Stimulated activated naive CD8-positive, alpha-beta T cell treated with anti-CD3 and anti-CD28 coated beads, Interleukin-15, amount 100 ng/mL, for 72 hours (primary cell): ENCODE measurements around the gene HCN2.

Experiments
- ATAC-seq: fragments of 150-1000 bp; cut with Tn5 transposase; 2 replicates; pipeline ENCODE4 v1.10.0; 2021; ENCODE audit warnings: mild to moderate bottlenecking, moderate library complexity
- DNase-seq, 2 donors: peaks; one replicate each; pipeline ENCODE4 v3.0.0; 2021 to 2022
- H3K27ac Mint-ChIP-seq, 2 donors: one replicate each; pipeline ENCODE4 v1.8.0; 2022; ENCODE audit warnings: mild to moderate bottlenecking in 2 of 2, mixed read lengths in 2 of 2, moderate library complexity in 2 of 2
- H3K27me3 Mint-ChIP-seq: one replicate; pipeline ENCODE4 v1.8.0; 2022; ENCODE audit warnings: mixed read lengths
- H3K4me1 Mint-ChIP-seq: one replicate; pipeline ENCODE4 v1.8.0; 2022; ENCODE audit warnings: mild to moderate bottlenecking, mixed read lengths
- H3K4me3 Mint-ChIP-seq, 2 donors: one replicate each; pipeline ENCODE4 v1.8.0; 2022; ENCODE audit warnings: mild to moderate bottlenecking in 2 of 2, mixed read lengths in 2 of 2, moderate library complexity in 1 of 2
- H3K9me3 Mint-ChIP-seq, 2 donors: one replicate each; pipeline ENCODE4 v1.8.0; 2022; ENCODE audit warnings: mixed read lengths in 2 of 2

The HCN2 gene

DNA sequence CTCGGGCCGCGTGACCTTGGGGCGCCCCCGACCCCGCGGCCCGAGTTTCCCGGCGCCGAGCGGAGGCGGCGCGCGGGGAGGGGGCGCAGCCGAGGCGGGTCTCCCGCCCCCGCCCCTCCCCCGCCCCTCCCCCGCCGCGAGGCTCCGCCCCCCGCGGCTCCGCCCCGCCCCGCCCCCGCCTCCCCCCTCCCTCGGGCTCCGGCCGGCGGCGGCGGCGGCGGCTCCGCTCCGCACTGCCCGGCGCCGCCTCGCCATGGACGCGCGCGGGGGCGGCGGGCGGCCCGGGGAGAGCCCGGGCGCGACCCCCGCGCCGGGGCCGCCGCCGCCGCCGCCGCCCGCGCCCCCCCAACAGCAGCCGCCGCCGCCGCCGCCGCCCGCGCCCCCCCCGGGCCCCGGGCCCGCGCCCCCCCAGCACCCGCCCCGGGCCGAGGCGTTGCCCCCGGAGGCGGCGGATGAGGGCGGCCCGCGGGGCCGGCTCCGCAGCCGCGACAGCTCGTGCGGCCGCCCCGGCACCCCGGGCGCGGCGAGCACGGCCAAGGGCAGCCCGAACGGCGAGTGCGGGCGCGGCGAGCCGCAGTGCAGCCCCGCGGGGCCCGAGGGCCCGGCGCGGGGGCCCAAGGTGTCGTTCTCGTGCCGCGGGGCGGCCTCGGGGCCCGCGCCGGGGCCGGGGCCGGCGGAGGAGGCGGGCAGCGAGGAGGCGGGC lies at the start of gene HCN2:
HCN2 (plus strand) TSS at position 189 of the 703 bp plus-strand sequence; CDS start at position 254, 65 bp downstream.
- no peaks in the 10 kb centered on the region for H3K9me3 Mint-ChIP-seq
- H3K27me3 Mint-ChIP-seq: peaks cover 72% of the 10 kb centered on the region
- H3K4me3 Mint-ChIP-seq: peak within 1 kb of the TSS; percentile 54 to 61
- DNase-seq: no peak
- no peak within 1 kb of the TSS for H3K27ac Mint-ChIP-seq
- H3K4me1 Mint-ChIP-seq: peaks cover 12% of the 10 kb centered on the region
- no peak for ATAC-seq

DNA sequence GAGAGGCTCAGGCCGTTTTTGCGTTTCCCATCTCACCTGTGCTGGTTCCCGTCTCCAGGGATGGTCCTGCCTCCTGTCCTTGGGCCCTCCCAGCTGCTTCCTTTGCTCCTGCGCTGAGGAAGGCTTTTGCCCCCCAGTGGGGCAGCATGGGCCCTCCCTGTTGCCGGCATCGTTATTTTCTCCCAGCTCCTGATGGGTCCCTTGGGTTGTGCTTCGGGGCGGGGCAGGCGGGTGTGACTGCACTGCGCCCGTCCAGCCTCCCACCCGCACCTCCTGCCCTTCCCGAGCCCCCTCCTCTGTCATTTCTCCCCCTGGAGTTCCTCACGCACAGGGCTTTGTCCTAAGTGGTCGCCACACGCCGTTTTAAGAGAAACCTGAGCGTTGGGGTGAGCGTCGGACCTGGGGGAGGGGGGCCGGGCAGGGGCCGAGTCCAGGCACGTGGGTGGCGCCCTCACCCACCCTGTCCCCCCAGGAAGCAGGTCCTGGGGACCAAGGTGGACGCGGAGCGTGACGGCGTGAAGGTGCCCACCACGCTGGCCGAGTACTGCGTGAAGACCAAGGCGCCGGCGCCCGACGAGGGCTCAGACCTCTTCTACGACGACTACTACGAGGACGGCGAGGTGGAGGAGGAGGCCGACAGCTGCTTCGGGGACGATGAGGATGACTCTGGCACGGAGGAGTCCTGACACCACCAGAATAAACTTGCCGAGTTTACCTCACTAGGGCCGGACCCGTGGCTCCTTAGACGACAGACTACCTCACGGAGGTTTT lies 48.6 kb upstream of the HCN2 start:
- no peak overlapping the region for H3K27ac Mint-ChIP-seq
- H3K9me3 Mint-ChIP-seq: no peaks in the 10 kb centered on the region
- peaks cover 25% of the 10 kb centered on the region for H3K4me1 Mint-ChIP-seq
- no peaks in the 10 kb centered on the region for H3K27me3 Mint-ChIP-seq
- no peak overlapping the region for H3K4me3 Mint-ChIP-seq
- ATAC-seq: no peak
- DNase-seq: no peak

DNA sequence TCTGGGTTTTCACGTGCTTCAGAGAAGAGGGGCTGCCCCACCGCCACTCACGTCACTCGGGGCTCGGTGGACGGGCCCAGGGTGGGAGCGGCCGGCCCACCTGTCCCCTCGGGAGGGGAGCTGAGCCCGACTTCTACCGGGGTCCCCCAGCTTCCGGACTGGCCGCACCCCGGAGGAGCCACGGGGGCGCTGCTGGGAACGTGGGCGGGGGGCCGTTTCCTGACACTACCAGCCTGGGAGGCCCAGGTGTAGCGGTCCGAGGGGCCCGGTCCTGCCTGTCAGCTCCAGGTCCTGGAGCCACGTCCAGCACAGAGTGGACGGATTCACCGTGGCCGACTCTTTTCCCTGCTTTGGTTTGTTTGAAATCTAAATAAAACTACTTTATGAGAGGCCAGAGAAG lies 48.0 kb upstream of the HCN2 start:
- no peak for ATAC-seq
- Mint-ChIP-seq H3K4me3 (no peak overlapping the region), H3K27ac (no peak overlapping the region), H3K9me3 (no peaks in the 10 kb centered on the region), H3K27me3 (no peaks in the 10 kb centered on the region), H3K4me1 (peaks cover 25% of the 10 kb centered on the region)
- DNase-seq: no peak

DNA sequence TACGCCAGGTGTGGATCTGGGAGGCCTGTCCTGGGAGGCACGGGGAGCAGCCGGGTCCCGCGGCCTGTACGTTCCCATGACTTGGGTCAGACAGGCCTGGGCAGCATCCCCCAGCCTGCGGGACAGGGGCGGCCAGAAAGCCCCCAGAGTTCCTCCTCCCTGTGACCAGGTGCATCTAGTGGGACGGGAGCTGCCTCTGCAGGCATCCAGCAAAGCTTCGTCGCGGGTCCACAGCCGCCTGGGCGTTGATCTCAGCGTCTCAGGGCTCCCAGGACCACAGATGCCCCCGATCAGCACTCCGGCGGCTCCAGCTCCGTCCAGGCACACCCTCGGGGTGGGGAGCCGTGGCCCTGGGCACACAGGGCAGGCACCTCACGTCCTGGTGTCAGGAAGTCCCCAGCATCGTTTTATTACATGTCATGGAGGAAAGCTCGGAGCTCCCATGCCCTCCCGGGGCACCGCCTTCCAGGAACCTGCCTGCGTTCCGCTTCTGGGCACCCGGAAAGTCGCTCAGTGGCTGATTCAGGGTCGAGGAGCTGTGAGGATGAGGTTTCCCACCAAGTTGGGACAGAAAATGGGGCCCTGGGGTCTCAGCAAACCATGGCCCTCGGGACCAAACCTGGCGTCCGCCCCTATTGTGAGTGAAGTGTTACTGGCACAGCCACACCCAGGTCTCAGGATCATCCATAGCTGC lies 47.4 kb upstream of the HCN2 start:
- peak overlapping the region in 1 of 2 donors; percentile 27 for H3K27ac Mint-ChIP-seq
- no peaks in the 10 kb centered on the region for H3K27me3 Mint-ChIP-seq
- DNase-seq (no peak), ATAC-seq (no peak)
- H3K4me3 Mint-ChIP-seq: no peak overlapping the region
- H3K9me3 Mint-ChIP-seq: no peaks in the 10 kb centered on the region
- H3K4me1 Mint-ChIP-seq: peaks cover 25% of the 10 kb centered on the region

DNA sequence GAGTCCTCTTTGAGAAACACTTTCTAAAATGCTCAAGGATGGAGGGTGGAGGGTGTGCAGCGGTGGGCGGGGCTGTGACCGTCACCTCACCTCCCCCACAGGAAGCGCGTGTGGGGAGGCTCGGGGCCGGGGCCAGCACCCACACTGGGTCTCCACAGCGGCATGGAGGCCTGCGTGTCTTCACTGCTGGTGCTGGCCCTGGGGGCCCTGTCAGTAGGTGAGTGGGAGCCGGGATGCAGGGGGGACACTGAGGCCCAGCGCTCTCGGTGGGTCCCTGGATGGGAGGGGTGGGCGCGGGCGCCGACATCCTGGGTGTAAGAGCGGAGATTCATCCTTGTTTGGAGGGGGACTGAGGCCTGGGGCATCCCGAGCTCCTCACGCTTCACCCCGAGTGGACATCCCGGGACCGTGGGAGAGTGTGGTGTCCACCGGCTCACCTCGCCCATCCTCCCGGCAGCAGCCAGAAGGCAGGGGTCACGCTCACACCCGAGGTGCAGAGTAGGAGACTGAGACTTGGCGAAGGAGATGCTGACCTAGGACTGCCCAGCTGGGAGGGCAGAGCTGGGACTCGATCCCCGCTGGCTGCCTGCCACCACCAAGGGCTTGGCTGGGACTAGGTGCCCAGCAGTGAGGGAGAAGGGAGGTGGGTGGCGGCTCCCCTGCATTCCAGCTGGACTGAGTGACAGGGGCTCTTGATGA lies 45.6 kb upstream of the HCN2 start, which contains the start of gene GZMM:
GZMM (plus strand) TSS at position 144 of the 699 bp plus-strand sequence; CDS start at position 163, 19 bp downstream.
- no peaks in the 10 kb centered on the region for H3K27me3 Mint-ChIP-seq
- peak within 1 kb of the TSS; percentile 91 to 94 for H3K27ac Mint-ChIP-seq
- ATAC-seq (peak; percentile 96), DNase-seq (peak; percentile 65 to 78)
- no peaks in the 10 kb centered on the region for H3K9me3 Mint-ChIP-seq
- peak within 1 kb of the TSS; percentile 88 to 95 for H3K4me3 Mint-ChIP-seq
- peaks cover 33% of the 10 kb centered on the region for H3K4me1 Mint-ChIP-seq

DNA sequence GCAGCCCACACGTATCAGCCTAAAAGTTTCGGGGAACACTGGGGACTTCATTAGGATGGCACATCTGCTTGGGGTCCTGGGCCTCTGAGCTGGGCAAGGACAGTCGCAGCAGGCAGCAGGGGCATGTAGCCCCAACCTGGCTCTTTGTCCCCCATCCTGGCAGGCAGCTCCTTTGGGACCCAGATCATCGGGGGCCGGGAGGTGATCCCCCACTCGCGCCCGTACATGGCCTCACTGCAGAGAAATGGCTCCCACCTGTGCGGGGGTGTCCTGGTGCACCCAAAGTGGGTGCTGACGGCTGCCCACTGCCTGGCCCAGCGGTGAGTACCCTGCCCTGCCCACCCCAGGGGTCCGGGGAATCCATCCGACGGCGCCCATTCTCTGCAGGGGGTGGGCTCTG lies 42.6 kb upstream of the HCN2 start:
- no peaks in the 10 kb centered on the region for H3K27me3 Mint-ChIP-seq
- no peak overlapping the region for H3K27ac Mint-ChIP-seq
- DNase-seq (no peak), ATAC-seq (no peak)
- H3K4me1 Mint-ChIP-seq: peaks cover 41% of the 10 kb centered on the region
- no peak overlapping the region for H3K4me3 Mint-ChIP-seq
- H3K9me3 Mint-ChIP-seq: no peaks in the 10 kb centered on the region

DNA sequence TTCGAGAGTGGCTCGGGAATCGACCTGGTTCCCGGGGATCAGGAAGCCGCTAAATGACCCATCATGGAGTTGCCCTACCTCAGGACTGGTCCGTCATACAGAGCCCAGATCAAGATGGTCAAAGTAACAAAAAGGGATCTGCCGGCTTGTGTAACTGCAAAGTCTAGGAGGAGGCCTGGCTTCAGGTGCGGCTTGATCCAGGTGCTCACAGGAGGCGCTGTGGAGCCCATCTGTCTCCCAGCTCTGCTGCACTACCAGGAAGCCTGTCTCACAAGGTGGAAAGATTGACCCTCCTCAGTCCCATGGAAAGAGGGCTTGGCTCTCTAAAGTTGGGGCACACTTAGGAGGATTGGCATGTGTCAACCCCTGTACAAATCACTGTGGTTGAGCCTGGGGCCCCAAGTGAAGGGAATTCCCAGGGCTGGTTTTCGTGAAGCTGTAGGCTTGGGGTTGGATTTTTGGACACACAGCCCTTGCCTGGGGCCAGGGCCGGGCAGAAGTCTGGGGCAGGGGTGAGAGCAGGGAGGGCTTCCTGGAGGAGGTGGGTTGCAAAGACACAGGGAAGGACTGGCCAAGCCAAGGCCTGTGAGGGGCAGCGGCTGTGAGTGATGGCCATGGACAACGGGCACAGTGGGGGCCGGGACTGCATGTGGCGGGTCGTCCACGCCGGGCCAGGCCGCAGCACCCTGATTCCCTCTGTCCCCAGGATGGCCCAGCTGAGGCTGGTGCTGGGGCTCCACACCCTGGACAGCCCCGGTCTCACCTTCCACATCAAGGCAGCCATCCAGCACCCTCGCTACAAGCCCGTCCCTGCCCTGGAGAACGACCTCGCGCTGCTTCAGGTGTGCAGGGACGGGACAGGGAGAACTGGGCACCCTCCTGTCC lies 41.6 kb upstream of the HCN2 start:
- Mint-ChIP-seq H3K9me3 (no peaks in the 10 kb centered on the region), H3K27ac (peak overlapping the region; percentile 19 to 96), H3K4me1 (peaks cover 40% of the 10 kb centered on the region), H3K4me3 (no peak overlapping the region), H3K27me3 (no peaks in the 10 kb centered on the region)
- ATAC-seq (no peak), DNase-seq (no peak)

DNA sequence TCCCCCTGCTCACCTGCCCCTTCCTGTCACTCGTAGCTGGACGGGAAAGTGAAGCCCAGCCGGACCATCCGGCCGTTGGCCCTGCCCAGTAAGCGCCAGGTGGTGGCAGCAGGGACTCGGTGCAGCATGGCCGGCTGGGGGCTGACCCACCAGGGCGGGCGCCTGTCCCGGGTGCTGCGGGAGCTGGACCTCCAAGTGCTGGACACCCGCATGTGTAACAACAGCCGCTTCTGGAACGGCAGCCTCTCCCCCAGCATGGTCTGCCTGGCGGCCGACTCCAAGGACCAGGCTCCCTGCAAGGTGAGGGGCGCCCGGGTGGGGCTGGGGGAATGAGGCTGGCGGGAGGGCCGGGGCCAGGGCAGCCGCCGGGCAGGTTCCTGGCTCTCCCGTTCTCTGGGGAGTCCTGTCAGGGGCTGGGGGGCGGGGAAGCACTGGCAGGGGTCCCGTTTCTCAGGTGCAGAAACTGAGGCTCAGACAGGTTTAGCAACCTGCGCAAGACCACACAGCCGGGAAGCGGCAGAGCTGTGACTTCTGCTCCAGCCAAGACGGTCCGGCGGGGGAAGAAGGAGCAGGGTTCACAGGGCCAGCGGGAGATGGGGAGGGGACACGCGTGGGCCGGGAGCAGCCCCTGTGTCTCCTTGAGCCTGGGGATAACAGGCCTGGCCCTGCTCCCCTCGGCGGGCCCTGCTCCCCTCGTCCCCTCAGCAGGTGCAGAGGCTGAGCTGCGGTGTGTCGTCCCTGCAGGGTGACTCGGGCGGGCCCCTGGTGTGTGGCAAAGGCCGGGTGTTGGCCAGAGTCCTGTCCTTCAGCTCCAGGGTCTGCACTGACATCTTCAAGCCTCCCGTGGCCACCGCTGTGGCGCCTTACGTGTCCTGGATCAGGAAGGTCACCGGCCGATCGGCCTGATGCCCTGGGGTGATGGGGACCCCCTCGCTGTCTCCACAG lies 40.5 kb upstream of the HCN2 start:
- Mint-ChIP-seq H3K9me3 (no peaks in the 10 kb centered on the region), H3K27ac (no peak overlapping the region), H3K27me3 (no peaks in the 10 kb centered on the region), H3K4me1 (peaks cover 29% of the 10 kb centered on the region), H3K4me3 (no peak overlapping the region)
- ATAC-seq (peak; percentile 27), DNase-seq (no peak)

DNA sequence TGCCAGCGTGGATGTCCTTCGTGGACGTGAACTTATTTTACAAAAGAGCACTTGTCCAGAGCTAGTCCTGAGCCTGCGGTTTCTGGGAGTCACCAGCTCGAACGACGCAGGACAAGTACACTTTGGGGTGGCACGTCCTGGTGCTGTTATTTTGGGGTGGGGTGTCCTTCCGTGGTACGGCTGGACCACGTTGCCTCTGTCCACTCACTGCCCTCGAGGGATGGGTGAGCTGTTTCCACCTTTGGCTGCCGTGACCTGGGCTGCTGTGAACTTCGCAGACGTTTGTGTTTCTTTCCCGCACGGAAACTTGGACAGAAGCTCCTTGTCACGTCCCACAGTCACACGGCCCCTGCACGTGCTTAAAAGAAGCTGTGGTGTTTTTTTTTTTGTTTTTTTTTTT lies 34.9 kb upstream of the HCN2 start:
- Mint-ChIP-seq H3K9me3 (no peaks in the 10 kb centered on the region), H3K27ac (no peak overlapping the region)

DNA sequence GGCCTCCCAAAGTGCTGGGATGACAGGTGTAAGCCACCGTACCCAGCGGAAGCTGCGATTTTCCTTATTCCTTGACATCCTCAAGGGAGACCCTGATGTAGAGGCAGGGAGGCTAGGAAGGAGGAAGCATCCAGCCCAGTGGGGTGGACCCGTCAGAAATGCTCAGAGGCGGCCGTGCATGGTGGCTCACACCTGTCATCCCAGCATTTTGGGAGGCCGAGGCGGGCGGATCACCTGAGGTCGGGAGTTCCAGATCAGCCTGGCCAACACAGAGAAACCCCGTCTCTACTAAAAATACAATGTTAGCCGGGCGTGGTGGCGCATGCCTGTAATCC lies 34.2 kb upstream of the HCN2 start:
- Mint-ChIP-seq H3K4me3 (no peak overlapping the region), H3K9me3 (no peaks in the 10 kb centered on the region), H3K27ac (no peak overlapping the region), H3K27me3 (no peaks in the 10 kb centered on the region), H3K4me1 (peaks cover 12% of the 10 kb centered on the region)
- ATAC-seq: no peak
- no peak for DNase-seq

More for the DNA sequence above, 34.9 kb upstream of the HCN2 start:
- Mint-ChIP-seq H3K4me1 (peaks cover 12% of the 10 kb centered on the region), H3K4me3 (no peak overlapping the region), H3K27me3 (no peaks in the 10 kb centered on the region)
- no peak for DNase-seq
- no peak for ATAC-seq

DNA sequence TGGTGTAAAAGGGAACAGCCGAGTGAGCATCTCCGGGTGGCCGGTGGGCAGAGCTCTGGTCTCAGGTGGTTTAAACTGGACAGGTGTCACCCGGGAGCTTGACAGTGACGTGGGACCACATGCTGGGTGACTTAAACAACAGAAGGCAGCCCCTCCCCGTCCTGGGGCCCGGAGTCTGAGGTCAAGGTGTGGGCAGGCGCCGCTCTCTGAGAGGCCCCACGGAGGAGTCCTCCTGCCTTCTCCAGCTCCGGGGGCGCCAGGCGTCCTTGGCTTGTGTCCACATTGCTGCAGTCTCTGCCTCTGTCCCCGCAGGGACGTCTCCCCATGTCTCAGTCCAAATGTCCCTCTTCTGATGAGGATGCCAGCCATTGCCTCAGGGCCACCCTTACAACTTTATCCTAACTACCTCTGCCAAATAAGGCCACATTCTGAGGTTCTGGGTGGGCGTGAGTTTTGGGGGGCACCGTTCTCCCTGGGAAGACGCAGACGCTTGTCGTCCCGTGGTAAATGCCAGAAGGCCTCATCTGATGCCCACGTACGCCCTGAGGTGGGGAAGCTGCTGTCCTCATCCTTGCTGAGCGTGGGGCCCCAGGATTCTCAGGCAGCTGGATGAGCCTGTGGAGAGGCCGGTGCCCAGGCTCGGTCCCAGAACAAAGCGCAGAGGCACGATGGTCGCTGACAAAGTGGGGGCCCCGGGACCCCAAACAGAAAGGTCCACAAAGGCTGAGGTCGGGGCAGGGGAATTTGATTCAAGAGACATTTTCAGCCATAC lies 32.9 kb upstream of the HCN2 start:
- Mint-ChIP-seq H3K27me3 (no peaks in the 10 kb centered on the region), H3K4me1 (peaks cover 4% of the 10 kb centered on the region), H3K27ac (no peak overlapping the region), H3K4me3 (no peak overlapping the region), H3K9me3 (no peaks in the 10 kb centered on the region)
- ATAC-seq: peak; percentile 9
- no peak for DNase-seq

DNA sequence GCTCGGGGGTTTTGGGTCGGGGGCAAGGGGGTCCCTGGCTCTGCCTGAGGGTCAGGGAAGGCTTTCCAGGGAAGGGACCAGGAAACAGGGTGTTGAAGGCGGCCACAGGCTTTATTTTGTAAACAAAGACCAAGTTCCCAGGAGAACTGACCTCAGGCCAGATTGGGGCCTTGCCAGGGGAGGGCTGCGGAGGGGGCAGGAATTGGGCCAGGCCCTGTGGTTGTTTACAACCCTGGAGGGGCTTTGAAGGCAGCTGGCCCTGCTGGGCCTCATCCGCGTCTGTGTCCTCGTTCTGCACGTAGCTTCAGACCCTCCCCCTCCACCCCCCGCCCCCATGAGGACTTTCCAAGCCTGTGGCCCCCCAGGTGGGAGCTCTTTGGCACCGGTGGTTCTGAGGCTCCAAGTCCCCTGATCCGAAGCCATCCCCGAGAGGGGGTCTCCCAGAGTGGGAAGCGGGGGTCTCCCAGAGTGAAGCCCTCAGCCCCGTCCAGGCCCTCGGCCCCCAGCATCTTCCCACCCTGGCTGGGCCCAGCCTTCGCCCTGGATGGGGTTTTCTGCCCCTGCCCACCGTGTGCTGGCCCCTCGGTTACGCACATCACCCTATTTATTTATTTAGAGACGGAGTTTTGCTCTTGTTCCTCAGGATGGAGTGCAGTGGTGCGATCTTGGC lies 30.8 kb upstream of the HCN2 start:
- DNase-seq (no peak), ATAC-seq (no peak)
- Mint-ChIP-seq H3K9me3 (no peaks in the 10 kb centered on the region), H3K4me1 (peaks cover 4% of the 10 kb centered on the region), H3K27me3 (no peaks in the 10 kb centered on the region), H3K27ac (no peak overlapping the region), H3K4me3 (no peak overlapping the region)

DNA sequence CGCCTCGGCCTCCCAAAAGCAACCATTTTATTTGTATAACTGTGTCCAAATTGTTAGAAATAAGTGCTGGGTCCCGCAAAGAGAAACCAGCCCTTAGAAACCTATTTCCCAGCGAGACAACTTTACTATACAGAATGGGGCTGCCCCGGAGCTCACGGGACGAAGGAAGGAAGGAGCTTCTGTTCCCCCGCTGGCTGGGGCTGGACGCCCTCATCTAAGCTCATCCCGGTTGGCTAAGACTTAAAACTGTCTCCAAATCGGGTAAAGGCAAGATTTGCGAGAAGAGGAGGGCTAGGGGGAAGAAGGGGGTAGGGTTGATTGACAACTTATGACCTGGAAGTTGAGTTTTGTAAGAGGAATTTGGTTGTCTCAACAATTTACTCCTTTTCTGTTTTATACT lies 29.6 kb upstream of the HCN2 start:
- Mint-ChIP-seq H3K4me1 (peaks cover 4% of the 10 kb centered on the region), H3K9me3 (no peaks in the 10 kb centered on the region), H3K4me3 (no peak overlapping the region), H3K27me3 (no peaks in the 10 kb centered on the region), H3K27ac (no peak overlapping the region)
- ATAC-seq (no peak), DNase-seq (no peak)
